H9 (cell line): ENCODE results near the gene OTOS. TPM values are rescaled to one million over a fixed set of nuclear protein-coding genes. Genes with fewer than 3 reads are reported as not detected.

Experiments used
- DNase-seq: peaks from one replicate; pipeline ENCODE4 v3.0.0-alpha.2; 2017
- H2AFZ ChIP-seq: one replicate; pipeline ENCODE4 v1.6.1; 2013; ENCODE audit warnings: mild to moderate bottlenecking, low read length, control low read depth, moderate library complexity
- H2AK5ac ChIP-seq: 2 replicates; pipeline ENCODE4 v1.6.1; 2013; ENCODE audit warnings: low read length, control low read depth, mixed read lengths; ENCODE audit not compliant: insufficient read length
- H2BK120ac ChIP-seq: one replicate; pipeline ENCODE4 v1.6.1; 2013; ENCODE audit warnings: low read depth, mild to moderate bottlenecking, low read length, control low read depth, inconsistent platforms; ENCODE audit not compliant: poor library complexity, severe bottlenecking
- H2BK12ac ChIP-seq: 2 replicates; pipeline ENCODE4 v1.6.1; 2013; ENCODE audit warnings: low read length, control low read depth, mixed read lengths, low read depth; ENCODE audit not compliant: insufficient read length
- H2BK15ac ChIP-seq: 2 replicates; pipeline ENCODE4 v1.6.1; 2013; ENCODE audit warnings: low read depth, low read length, control low read depth
- H2BK20ac ChIP-seq: one replicate; pipeline ENCODE4 v1.6.1; 2013; ENCODE audit warnings: low read depth, mild to moderate bottlenecking, low read length, control low read depth, inconsistent platforms; ENCODE audit not compliant: poor library complexity, severe bottlenecking
- H2BK5ac ChIP-seq: 2 replicates; pipeline ENCODE4 v1.6.1; 2013; ENCODE audit warnings: low read length, control low read depth, mixed read lengths; ENCODE audit not compliant: insufficient read length
- H3K14ac ChIP-seq: 2 replicates; pipeline ENCODE4 v1.6.1; 2013; ENCODE audit warnings: low read length, control low read depth; ENCODE audit not compliant: insufficient read depth
- H3K18ac ChIP-seq: 2 replicates; pipeline ENCODE4 v1.6.1; 2013; ENCODE audit warnings: low read depth, mild to moderate bottlenecking, mixed read lengths, low read length, control low read depth; ENCODE audit not compliant: insufficient read length
- H3K23ac ChIP-seq: 2 replicates; pipeline ENCODE4 v1.6.1; 2013; ENCODE audit warnings: low read length, control low read depth, mixed read lengths, low read depth; ENCODE audit not compliant: insufficient read length
- H3K23me2 ChIP-seq: 2 replicates; pipeline ENCODE4 v1.6.1; 2013; ENCODE audit warnings: low read depth, mild to moderate bottlenecking, mixed read lengths, low read length, control low read depth; ENCODE audit not compliant: insufficient read length, poor library complexity, severe bottlenecking
- H3K27ac ChIP-seq: 2 replicates; pipeline ENCODE4 v1.5.1; 2013; ENCODE audit warnings: low read length, control low read depth, mixed read lengths, low read depth; ENCODE audit not compliant: insufficient read length
- H3K27me3 ChIP-seq: 2 replicates; pipeline ENCODE4 v1.6.1; 2013; ENCODE audit warnings: low read length, control low read depth, inconsistent platforms; ENCODE audit not compliant: insufficient read depth
- H3K4ac ChIP-seq: 2 replicates; pipeline ENCODE4 v1.6.1; 2013; ENCODE audit warnings: low read depth, mild to moderate bottlenecking, control low read depth, inconsistent platforms, low read length, moderate library complexity
- H3K4me1 ChIP-seq: 2 replicates; pipeline ENCODE4 v1.6.1; 2013; ENCODE audit warnings: low read length, control low read depth, inconsistent platforms; ENCODE audit not compliant: insufficient read depth
- H3K4me2 ChIP-seq: 2 replicates; pipeline ENCODE4 v1.6.1; 2013; ENCODE audit warnings: low read length, control low read depth, mixed read lengths; ENCODE audit not compliant: insufficient read length, insufficient read depth
- H3K56ac ChIP-seq: 2 replicates; pipeline ENCODE4 v1.6.1; 2013; ENCODE audit warnings: low read depth, mild to moderate bottlenecking, mixed read lengths, low read length, control low read depth; ENCODE audit not compliant: insufficient read length
- H3K79me1 ChIP-seq: 2 replicates; pipeline ENCODE4 v1.6.1; 2013; ENCODE audit warnings: low read depth, mild to moderate bottlenecking, moderate library complexity, low read length, control low read depth, inconsistent platforms; ENCODE audit not compliant: insufficient read depth, poor library complexity, severe bottlenecking
- H3K79me2 ChIP-seq: 2 replicates; pipeline ENCODE4 v1.6.1; 2013; ENCODE audit warnings: low read length, control low read depth, inconsistent platforms; ENCODE audit not compliant: insufficient read depth
- H3K9ac ChIP-seq: 2 replicates; pipeline ENCODE4 v1.6.1; 2013; ENCODE audit warnings: low read length, control low read depth, mixed read lengths; ENCODE audit not compliant: insufficient read length; ENCODE audit errors: extremely low read depth
- H3K9me3 ChIP-seq: one replicate; pipeline ENCODE4 v1.6.1; 2013; ENCODE audit warnings: low read depth, low read length, inconsistent platforms; ENCODE audit not compliant: control insufficient read depth
- H3T11ph ChIP-seq: one replicate; pipeline ENCODE4 v1.6.1; 2013; ENCODE audit warnings: mild to moderate bottlenecking, low read length, control low read depth, inconsistent platforms
- H4K20me1 ChIP-seq: one replicate; pipeline ENCODE4 v1.6.1; 2013; ENCODE audit not compliant: control insufficient read depth, insufficient read length, insufficient read depth
- H4K5ac ChIP-seq: 2 replicates; pipeline ENCODE4 v1.6.1; 2013; ENCODE audit warnings: low read depth, mild to moderate bottlenecking, mixed read lengths, low read length, control low read depth; ENCODE audit not compliant: insufficient read length
- H4K8ac ChIP-seq: replicated peaks from 2 replicates; pipeline ENCODE4 v1.6.1; 2013; ENCODE audit warnings: low read length, control low read depth, mixed read lengths, low read depth; ENCODE audit not compliant: insufficient read length
- H4K91ac ChIP-seq: 2 replicates; pipeline ENCODE4 v1.6.1; 2013; ENCODE audit warnings: low read depth, mild to moderate bottlenecking, moderate library complexity, mixed read lengths, low read length, control low read depth; ENCODE audit not compliant: insufficient read length
- H3K27ac Mint-ChIP-seq, 3 experiments: 2 replicates in 2 of 3; 3 replicates in 1 of 3; pipeline ENCODE4 v1.8.0; 2020 to 2021; ENCODE audit warnings: mixed read lengths in 3 of 3, mild to moderate bottlenecking in 1 of 3, moderate library complexity in 1 of 3
- H3K27me3 Mint-ChIP-seq: 2 replicates; pipeline ENCODE4 v1.8.0; 2021; ENCODE audit warnings: low read depth, mild to moderate bottlenecking, moderate library complexity, mixed read lengths
- H3K36me3 Mint-ChIP-seq, 3 experiments: 2 replicates in 2 of 3; 3 replicates in 1 of 3; pipeline ENCODE4 v1.8.0; 2020 to 2021; ENCODE audit warnings: low read depth in 3 of 3, mixed read lengths in 3 of 3; ENCODE audit not compliant: insufficient read depth in 1 of 3
- H3K4me1 Mint-ChIP-seq, 2 experiments: 2 replicates each; pipeline ENCODE4 v1.8.0; 2020; ENCODE audit warnings: mixed read lengths in 2 of 2
- H3K4me3 Mint-ChIP-seq, 2 experiments: 2 replicates in 1 of 2; 3 replicates in 1 of 2; pipeline ENCODE4 v1.8.0; 2020 to 2021; ENCODE audit warnings: mild to moderate bottlenecking in 2 of 2, mixed read lengths in 2 of 2, moderate library complexity in 1 of 2
- H3K9me3 Mint-ChIP-seq, 2 experiments: 2 replicates in 1 of 2; 3 replicates in 1 of 2; pipeline ENCODE4 v1.8.0; 2020; ENCODE audit warnings: mild to moderate bottlenecking in 2 of 2, mixed read lengths in 2 of 2, moderate library complexity in 1 of 2
- CTCF ChIP-seq: fragments of 200-600 bp; sonication (generic); conservative IDR thresholded peaks from 3 replicates; pipeline ENCODE4 v1.8.0; 2021; ENCODE audit warnings: antibody characterized with exemption, mild to moderate bottlenecking
- WGBS: extraction: QIAGEN DNeasy Blood & Tissue Kit; methylation state at CpG from one replicate; pipeline ENCODE4 v1.1.7; 2013; ENCODE audit warnings: missing lambda C conversion rate, low lambda C conversion rate, mixed read lengths; ENCODE audit not compliant: insufficient read length; ENCODE audit errors: extremely low coverage; 5-methylcytosine and 5-hydroxymethylcytosine counted together
- total RNA-seq: library from RNA; stranded (reverse); gene quantifications from 2 replicates; pipeline ENCODE4 v1.2.1, GENCODE V29; 2021

The OTOS gene
- total RNA-seq, 1 experiment from 2014 or later = not detected

- no peak for TF ChIP-seq CTCF
- no peaks in the 10 kb centered on the region for H3K9me3 ChIP-seq
- H3K4me1 ChIP-seq = no peaks in the 10 kb centered on the region
- DNase-seq = no peak
- peaks cover 0 to 4% (median 0%) of the 10 kb centered on the region in 3 experiments; a peak in 2 of 7 replicates for H3K36me3 Mint-ChIP-seq
- no peaks in the 10 kb centered on the region for H3K79me2 ChIP-seq
- no CpG with 5 or more reads among the region's 13 CpGs for WGBS
- H2AK5ac ChIP-seq = no peak overlapping the region
- no peak overlapping the region for H3K4ac ChIP-seq
- H2BK12ac ChIP-seq = no peak overlapping the region
- no peak overlapping the region for H3K9ac ChIP-seq
- no peak overlapping the region for H2BK20ac ChIP-seq
- H4K5ac ChIP-seq = no peak overlapping the region
- H3K27ac ChIP-seq = no peak overlapping the region
- H3K27me3 Mint-ChIP-seq = peaks cover 10% of the 10 kb centered on the region
- H3K23ac ChIP-seq = no peak overlapping the region
- no peak overlapping the region for H3K14ac ChIP-seq
- peaks cover 8 to 11% of the 10 kb centered on the region in 2 experiments; a peak in 4 of 5 replicates for H3K9me3 Mint-ChIP-seq
- H3K4me3 Mint-ChIP-seq = no peak overlapping the region
- H2BK5ac ChIP-seq = no peak overlapping the region
- H4K20me1 ChIP-seq = no peaks in the 10 kb centered on the region
- H2BK120ac ChIP-seq = no peak overlapping the region
- H2BK15ac ChIP-seq = no peak overlapping the region
- no peak overlapping the region for H3K4me2 ChIP-seq
- H3K23me2 ChIP-seq = no peaks in the 10 kb centered on the region
- no peaks in the 10 kb centered on the region for H3K79me1 ChIP-seq
- no peak overlapping the region for H3K27ac Mint-ChIP-seq
- H3T11ph ChIP-seq = no peak overlapping the region
- H4K8ac ChIP-seq = no peak overlapping the region
- H3K4me1 Mint-ChIP-seq = peaks cover 3 to 4% of the 10 kb centered on the region in 2 experiments
- no peak overlapping the region for H3K18ac ChIP-seq
- no peaks in the 10 kb centered on the region for H3K27me3 ChIP-seq
- H3K56ac ChIP-seq = no peak overlapping the region
- H4K91ac ChIP-seq = no peak overlapping the region
- no peak overlapping the region for H2AFZ ChIP-seq
These were observed 5.0 kb upstream of the OTOS start for GRCh38 chr2:240145461-240145860.
